ENCODE measurements around the gene MOK.

The MOK gene

GRCh38 chr14:102283631-102284129 is 21.3 kb downstream of the MOK start:
- Mint-ChIP-seq H3K27ac (no peak overlapping the region), H3K9me3 (no peaks in the 10 kb centered on the region), H3K4me1 (peaks cover 3% of the 10 kb centered on the region), H3K36me3 (ENCODE audit: low read depth) (peaks cover 4% of the 10 kb centered on the region), H3K4me3 (no peak overlapping the region), H3K27me3 (ENCODE audit: low read depth) (no peaks in the 10 kb centered on the region)
- TF ChIP-seq CTCF (IDR thresholded peaks at IDR 0.05; ENCODE audit: unreplicated experiment in 3 of 3) = no peak

GRCh38 chr14:102282751-102283465 is 22.1 kb downstream of the MOK start:
- H3K4me3 Mint-ChIP-seq = no peak overlapping the region
- H3K27me3 Mint-ChIP-seq (ENCODE audit: low read depth) = no peaks in the 10 kb centered on the region
- no peak overlapping the region for H3K27ac Mint-ChIP-seq
- H3K9me3 Mint-ChIP-seq = no peaks in the 10 kb centered on the region
- no peak for TF ChIP-seq CTCF (IDR thresholded peaks at IDR 0.05; ENCODE audit: unreplicated experiment in 3 of 3)
- H3K4me1 Mint-ChIP-seq = peaks cover 9% of the 10 kb centered on the region
- H3K36me3 Mint-ChIP-seq (ENCODE audit: low read depth) = peaks cover 6% of the 10 kb centered on the region

GRCh38 chr14:102280376-102280962 is 24.5 kb downstream of the MOK start:
- H3K4me3 Mint-ChIP-seq = no peak overlapping the region
- H3K27me3 Mint-ChIP-seq (ENCODE audit: low read depth) = no peaks in the 10 kb centered on the region
- peaks cover 4% of the 10 kb centered on the region for H3K9me3 Mint-ChIP-seq

GRCh38 chr14:102279688-102280348 is 25.1 kb downstream of the MOK start:
- H3K4me3 Mint-ChIP-seq = no peak overlapping the region
- peaks cover 21% of the 10 kb centered on the region for H3K36me3 Mint-ChIP-seq (ENCODE audit: low read depth)
- no peak overlapping the region for H3K27ac Mint-ChIP-seq
- TF ChIP-seq CTCF (IDR thresholded peaks at IDR 0.05; ENCODE audit: unreplicated experiment in 3 of 3) = no peak
- H3K9me3 Mint-ChIP-seq = peaks cover 4% of the 10 kb centered on the region
- H3K27me3 Mint-ChIP-seq (ENCODE audit: low read depth) = no peaks in the 10 kb centered on the region
- peaks cover 11% of the 10 kb centered on the region for H3K4me1 Mint-ChIP-seq

More at GRCh38 chr14:102280376-102280962, 24.5 kb downstream of the MOK start:
- no peak for TF ChIP-seq CTCF (IDR thresholded peaks at IDR 0.05; ENCODE audit: unreplicated experiment in 3 of 3)
- Mint-ChIP-seq H3K27ac (no peak overlapping the region), H3K4me1 (peaks cover 11% of the 10 kb centered on the region), H3K36me3 (ENCODE audit: low read depth) (peaks cover 19% of the 10 kb centered on the region)

- no peaks in the 10 kb centered on the region for H3K27me3 Mint-ChIP-seq (ENCODE audit: low read depth)
- no peak overlapping the region for H3K27ac Mint-ChIP-seq
- H3K36me3 Mint-ChIP-seq (ENCODE audit: low read depth) = peaks cover 26% of the 10 kb centered on the region
- peaks cover 4% of the 10 kb centered on the region for H3K9me3 Mint-ChIP-seq
- H3K4me1 Mint-ChIP-seq = peaks cover 11% of the 10 kb centered on the region
- TF ChIP-seq CTCF (IDR thresholded peaks at IDR 0.05; ENCODE audit: unreplicated experiment in 3 of 3) = no peak
- no peak overlapping the region for H3K4me3 Mint-ChIP-seq
Measured at GRCh38 chr14:102279282-102279681, 25.7 kb downstream of the MOK start.

Measured in nephron (organoid).